SK-N-SH (cell line): Measurements from ENCODE around the gene CSRP2. TPM values are rescaled to one million over a fixed set of nuclear protein-coding genes. Genes with fewer than 3 reads are reported as not detected.

Experiments used
- CTCF ChIA-PET: fragments of 300-600, 350-600 bp; formaldehyde crosslinking; extraction: SDS; loops from one replicate; lab custom pipeline; 2021; lab: Yijun Ruan, JAX
- POLR2A ChIA-PET: fragments of 350-600 bp; sonication (Branson Sonifier 250); formaldehyde crosslinking; extraction: SDS; loops from one replicate; lab custom pipeline; 2020; ENCODE audit warnings: antibody characterized with exemption, inconsistent platforms; lab: Yijun Ruan, JAX
- DNase-seq: peaks from one replicate; pipeline ENCODE4 v3.0.0; 2012
- H2AFZ ChIP-seq: fragments of 200-600 bp; sonication (generic); 2 replicates; pipeline ENCODE4 v1.8.1; 2016; ENCODE audit warnings: antibody characterized with exemption, mild to moderate bottlenecking, low read depth
- H3F3A ChIP-seq: fragments of 200-600 bp; sonication (generic); replicated peaks from 2 replicates; pipeline ENCODE3; 2016; ENCODE audit warnings: antibody characterized with exemption, mild to moderate bottlenecking; ENCODE audit not compliant: insufficient read depth
- H3K27ac ChIP-seq, 2 experiments: fragments of 200-500 bp in 1 of 2; fragments of 200-600 bp in 1 of 2; sonication (Bioruptor generic) in 1 of 2; sonication (generic), shearing (Covaris generic) in 1 of 2; 2 replicates each; pipeline versions ENCODE4 v1.5.1 to v1.6.1; 2014 to 2016; ENCODE audit warnings: low read depth in 2 of 2, inconsistent platforms in 1 of 2, low read length in 1 of 2, mild to moderate bottlenecking in 1 of 2, mixed read lengths in 1 of 2
- H3K27me3 ChIP-seq: fragments of 200-600 bp; sonication (generic), shearing (Covaris generic); 2 replicates; pipeline ENCODE4 v1.6.1; 2016; ENCODE audit warnings: mixed run types; ENCODE audit not compliant: insufficient read depth
- H3K36me3 ChIP-seq, 2 experiments: fragments of 200-500 bp in 1 of 2; fragments of 200-600 bp in 1 of 2; sonication (Bioruptor generic) in 1 of 2; sonication (generic) in 1 of 2; replicated peaks in 1 of 2; 2 replicates each; pipeline versions ENCODE3 to v1.5.1; 2014 to 2016; ENCODE audit warnings: low read length in 1 of 2, mild to moderate bottlenecking in 1 of 2; ENCODE audit not compliant: insufficient read depth in 2 of 2, control insufficient read depth in 1 of 2
- H3K4me1 ChIP-seq, 2 experiments: fragments of 200-500 bp in 1 of 2; fragments of 200-600 bp in 1 of 2; sonication (Bioruptor generic) in 1 of 2; sonication (generic), shearing (Covaris generic) in 1 of 2; 2 replicates each; pipeline versions ENCODE4 v1.5.1 to v1.6.1; 2014 to 2016; ENCODE audit warnings: low read depth in 1 of 2, low read length in 1 of 2, mixed run types in 1 of 2; ENCODE audit not compliant: insufficient read depth in 2 of 2, control insufficient read depth in 1 of 2
- H3K4me2 ChIP-seq: fragments of 200-600 bp; sonication (generic), shearing (Covaris generic); 2 replicates; pipeline ENCODE4 v1.6.1; 2017; ENCODE audit warnings: mixed run types
- H3K4me3 ChIP-seq, 2 experiments: fragments of 200-500 bp in 1 of 2; fragments of 200-600 bp in 1 of 2; sonication (Bioruptor generic) in 1 of 2; sonication (generic), shearing (Covaris generic) in 1 of 2; 2 replicates each; pipeline versions ENCODE4 v1.5.1 to v1.8.1; 2014 to 2016; ENCODE audit warnings: low read depth in 2 of 2, inconsistent platforms in 1 of 2, low read length in 1 of 2, mild to moderate bottlenecking in 1 of 2, mixed read lengths in 1 of 2, moderate library complexity in 1 of 2
- H3K79me2 ChIP-seq: fragments of 200-600 bp; sonication (generic); 2 replicates; pipeline ENCODE4 v1.8.1; 2017; ENCODE audit warnings: mild to moderate bottlenecking; ENCODE audit not compliant: insufficient read depth
- H3K9ac ChIP-seq: fragments of 200-600 bp; sonication (generic); 2 replicates; pipeline ENCODE4 v1.6.1; 2017; ENCODE audit warnings: mixed run types
- H3K9me2 ChIP-seq: fragments of 200-600 bp; sonication (generic); 2 replicates; pipeline ENCODE4 v1.6.1; 2017; ENCODE audit warnings: mixed run types
- H3K9me3 ChIP-seq: fragments of 200-600 bp; sonication (generic); 2 replicates; pipeline ENCODE4 v1.6.1; 2017; ENCODE audit warnings: mixed run types, mild to moderate bottlenecking, moderate library complexity
- H4K20me1 ChIP-seq: fragments of 200-600 bp; sonication (generic); 2 replicates; pipeline ENCODE4 v1.6.1; 2017; ENCODE audit warnings: mild to moderate bottlenecking, mixed run types; ENCODE audit not compliant: insufficient read depth
- CHD2 ChIP-seq: fragments of 150-350 bp; IDR thresholded peaks from 2 replicates; pipeline ENCODE4 v1.6.1; 2018; ENCODE audit warnings: low read length; ENCODE audit not compliant: partially characterized antibody
- EP300 ChIP-seq, 2 experiments: IDR thresholded peaks; 2 replicates each; pipeline versions ENCODE4 v1.4.0 to v1.6.1; 2012; ENCODE audit warnings: borderline replicate concordance in 1 of 2, low read depth in 1 of 2, low read length in 1 of 2
- EZH2phosphoT487 ChIP-seq: fragments of 200-600 bp; sonication (generic); IDR thresholded peaks from 2 replicates; pipeline ENCODE4 v1.6.1; 2017; ENCODE audit warnings: low read depth, mixed run types, mild to moderate bottlenecking, antibody characterized with exemption, moderate library complexity, borderline replicate concordance
- GABPA ChIP-seq: IDR thresholded peaks from 2 replicates; pipeline ENCODE4 v1.4.0; 2012; ENCODE audit warnings: low read depth, mild to moderate bottlenecking
- JUND ChIP-seq: IDR thresholded peaks from 2 replicates; pipeline ENCODE4 v1.4.0; 2012
- MEF2A ChIP-seq: IDR thresholded peaks from 2 replicates; pipeline ENCODE4 v1.4.0; 2012; ENCODE audit warnings: low read depth, borderline replicate concordance
- MXI1 ChIP-seq: IDR thresholded peaks from 2 replicates; pipeline ENCODE4 v1.6.1; 2012; ENCODE audit warnings: mild to moderate bottlenecking, low read depth, low read length, improper control_type of control experiment
- NRF1 ChIP-seq: IDR thresholded peaks from 2 replicates; pipeline ENCODE4 v1.6.1; 2012; ENCODE audit warnings: low read depth, mild to moderate bottlenecking, low read length
- PBX3 ChIP-seq: IDR thresholded peaks from 2 replicates; pipeline ENCODE4; 2012
- RCOR1 ChIP-seq: fragments of 150-350 bp; IDR thresholded peaks from 2 replicates; pipeline ENCODE4 v1.6.1; 2017; ENCODE audit warnings: antibody characterized with exemption, low read length
- SIN3A ChIP-seq: IDR thresholded peaks from 2 replicates; pipeline ENCODE4 v1.6.1; 2012; ENCODE audit warnings: low read depth, mild to moderate bottlenecking, low read length, moderate library complexity, borderline replicate concordance
- SMC3 ChIP-seq: IDR thresholded peaks from 2 replicates; pipeline ENCODE4 v1.6.1; 2012; ENCODE audit warnings: low read depth, low read length, improper control_type of control experiment
- TAF1 ChIP-seq: IDR thresholded peaks from 2 replicates; pipeline ENCODE4 v1.6.1; 2012; ENCODE audit warnings: low read depth, mild to moderate bottlenecking, low read length, moderate library complexity, borderline replicate concordance
- TCF12 ChIP-seq: IDR thresholded peaks from 2 replicates; pipeline ENCODE4 v1.4.0; 2012
- TEAD4 ChIP-seq: IDR thresholded peaks from 2 replicates; pipeline ENCODE4 v1.4.0; 2012; ENCODE audit warnings: mild to moderate bottlenecking, borderline replicate concordance; ENCODE audit not compliant: insufficient read depth
- USF1 ChIP-seq: IDR thresholded peaks from 2 replicates; pipeline ENCODE4 v1.4.0; 2012; ENCODE audit warnings: low read depth, borderline replicate concordance
- USF2 ChIP-seq: fragments of 150-350 bp; IDR thresholded peaks from 2 replicates; pipeline ENCODE4 v1.6.1; 2017; ENCODE audit warnings: antibody characterized with exemption, low read length, low read depth, borderline replicate concordance
- YY1 ChIP-seq: IDR thresholded peaks from 2 replicates; pipeline ENCODE4 v1.4.0; 2012; ENCODE audit warnings: low read depth, mild to moderate bottlenecking
- ZBTB33 ChIP-seq: IDR thresholded peaks from 2 replicates; pipeline ENCODE4 v1.4.0; 2012; ENCODE audit warnings: low read depth, borderline replicate concordance
- WGBS: methylation state at CpG from one replicate; pipeline ENCODE4 v1.1.6; 2017; ENCODE audit warnings: low lambda C conversion rate; 5-methylcytosine and 5-hydroxymethylcytosine counted together
- polyA plus RNA-seq, 3 experiments: library from polyadenylated mRNA; depleted of rRNA; stranded (reverse); fragments of >200 nt; gene quantifications; 2 replicates each; pipeline ENCODE4 v1.2.3, GENCODE V29; 2012
- TF ChIP-seq, protein P1 (sequence below): fragments of 150-350 bp; IDR thresholded peaks from 2 replicates; pipeline ENCODE4 v1.6.1; 2016; ENCODE audit warnings: mild to moderate bottlenecking, low read depth, low read length

CSRP2 gene
- polyA plus RNA-seq, 1 of the 3 experiments (the other 2 are of a cell fraction), result 87.6 TPM

DNA sequence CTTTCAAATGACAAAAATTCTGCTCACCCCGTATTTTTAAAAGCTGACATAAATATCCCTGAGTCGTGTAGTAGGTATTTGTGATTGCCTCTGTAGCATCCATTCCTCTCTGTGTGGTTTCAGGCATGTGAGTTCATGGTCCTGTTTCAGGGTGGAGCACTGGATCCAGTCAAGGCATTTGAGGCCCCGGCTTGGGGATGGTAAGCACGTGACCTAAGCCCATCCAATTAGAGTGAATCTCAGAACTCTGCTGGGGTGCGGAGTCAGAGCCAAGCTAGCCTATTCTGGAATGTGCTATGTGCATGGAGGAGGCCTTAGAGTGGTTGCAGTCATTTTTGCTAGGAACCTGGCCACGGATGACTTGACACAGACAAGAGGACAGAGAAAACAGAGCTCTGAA is 4.3 kb upstream of the CSRP2 start:
- no peaks in the 10 kb centered on the region for H3K9me2 ChIP-seq
- no peaks in the 10 kb centered on the region for H3F3A ChIP-seq
- H3K9me3 ChIP-seq, result no peaks in the 10 kb centered on the region
- no peak overlapping the region for H2AFZ ChIP-seq
- no peak for TF ChIP-seq ZBTB33
- TF ChIP-seq USF1, result no peak
- no peak for TF ChIP-seq TCF12
- TF ChIP-seq RCOR1, result no peak
- no peak for TF ChIP-seq NRF1
- TF ChIP-seq EP300 (IDR thresholded peaks at IDR 0.05; ENCODE audit: borderline replicate concordance in 1 of 2, low read depth in 1 of 2, low read length in 1 of 2), result no peak
- TF ChIP-seq USF2, result no peak
- no peak for TF ChIP-seq TAF1
- no peak for TF ChIP-seq TEAD4
- no peak for TF ChIP-seq GABPA
- no peak for TF ChIP-seq CHD2
- ChIA-PET CTCF (interaction anchor here (0.6 to 0.7 kb wide), 2 partner anchors 101 to 329 kb away, joined by 3 read pairs; no protein-coding TSS in a partner anchor), POLR2A (no interaction called here)
- no peak overlapping the region for H3K27ac ChIP-seq
- H3K4me1 ChIP-seq, result peaks cover 0 to 9% of the 10 kb centered on the region in 2 experiments; a peak in 2 of 4 replicates
- H3K9ac ChIP-seq, result no peak overlapping the region
- H3K4me2 ChIP-seq, result no peak overlapping the region
- no peak for DNase-seq
- no peaks in the 10 kb centered on the region for H3K36me3 ChIP-seq
- 54% methylated on average over 2 of the region's 6 CpGs for WGBS
- no peaks in the 10 kb centered on the region for H4K20me1 ChIP-seq
- H3K27me3 ChIP-seq, result no peaks in the 10 kb centered on the region
- no peak overlapping the region for H3K4me3 ChIP-seq
- peaks cover 4% of the 10 kb centered on the region for H3K79me2 ChIP-seq

- no peaks in the 10 kb centered on the region for H3K36me3 ChIP-seq
- CTCF ChIA-PET, result interaction anchor here (1.0 to 1.5 kb wide), 3 partner anchors 9 to 10 kb away, joined by 3 to 4 read pairs (median 3); no protein-coding TSS in a partner anchor
- H3K9ac ChIP-seq, result no peak overlapping the region
- H3K9me3 ChIP-seq, result no peaks in the 10 kb centered on the region
- 62% methylated on average over 1 of the region's 1 CpG for WGBS
- H3K79me2 ChIP-seq, result peaks cover 9% of the 10 kb centered on the region
- H4K20me1 ChIP-seq, result no peaks in the 10 kb centered on the region
- no peak overlapping the region for H3K4me3 ChIP-seq
- no peaks in the 10 kb centered on the region for H3K9me2 ChIP-seq
- POLR2A ChIA-PET, result no interaction called here
- no peak overlapping the region for H2AFZ ChIP-seq
- no peaks in the 10 kb centered on the region for H3K27me3 ChIP-seq
- TF ChIP-seq PBX3 (no peak), MEF2A (no peak), EZH2phosphoT487 (no peak), JUND (no peak), YY1 (no peak), EP300 (IDR thresholded peaks at IDR 0.05; ENCODE audit: borderline replicate concordance in 1 of 2, low read depth in 1 of 2, low read length in 1 of 2) (no peak), USF2 (no peak), MXI1 (no peak), SIN3A (no peak), SMC3 (no peak)
- TF ChIP-seq, protein P1, sequence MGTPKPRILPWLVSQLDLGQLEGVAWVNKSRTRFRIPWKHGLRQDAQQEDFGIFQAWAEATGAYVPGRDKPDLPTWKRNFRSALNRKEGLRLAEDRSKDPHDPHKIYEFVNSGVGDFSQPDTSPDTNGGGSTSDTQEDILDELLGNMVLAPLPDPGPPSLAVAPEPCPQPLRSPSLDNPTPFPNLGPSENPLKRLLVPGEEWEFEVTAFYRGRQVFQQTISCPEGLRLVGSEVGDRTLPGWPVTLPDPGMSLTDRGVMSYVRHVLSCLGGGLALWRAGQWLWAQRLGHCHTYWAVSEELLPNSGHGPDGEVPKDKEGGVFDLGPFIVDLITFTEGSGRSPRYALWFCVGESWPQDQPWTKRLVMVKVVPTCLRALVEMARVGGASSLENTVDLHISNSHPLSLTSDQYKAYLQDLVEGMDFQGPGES, result no peak
- no peak overlapping the region for H3K27ac ChIP-seq
- peaks cover 2 to 11% of the 10 kb centered on the region in 2 experiments; a peak in 2 of 4 replicates for H3K4me1 ChIP-seq
- H3F3A ChIP-seq, result no peaks in the 10 kb centered on the region
- DNase-seq, result no peak
- no peak overlapping the region for H3K4me2 ChIP-seq
These were observed 3.5 kb upstream of the CSRP2 start for GRCh38 chr12:76882367-76882766.
